Stimulated activated CD8-positive, alpha-beta memory T cell treated with anti-CD3 and anti-CD28 coated beads, Interleukin-4, amount 100 ng/mL, for 1 hour (primary cell): ENCODE measurements around the gene MTMR3.
"Not testable (repeated sequence)": the region's sequence is repeated elsewhere in the genome, so short reads cannot be mapped to it uniquely, and the experiment has no call there.

Experiments
- DNase-seq, 2 donors: peaks; one replicate each; pipeline ENCODE4 v3.0.0-alpha.2; 2020; ENCODE audit warnings: low read depth in 2 of 2, low spot score in 1 of 2

The MTMR3 gene

GRCh38 chr22:30046716-30047363, 163.9 kb downstream of the MTMR3 start:
- no peak for DNase-seq

GRCh38 chr22:30047364-30047738, 164.4 kb downstream of the MTMR3 start:
- DNase-seq = no peak

GRCh38 chr22:30048681-30049080, 165.7 kb downstream of the MTMR3 start:
- no peak for DNase-seq

- no peak for DNase-seq
These were observed 171.2 kb downstream of the MTMR3 start for GRCh38 chr22:30054067-30054763.

GRCh38 chr22:30054764-30055069, 171.7 kb downstream of the MTMR3 start:
- DNase-seq = no peak

GRCh38 chr22:30056015-30056414, 173.0 kb downstream of the MTMR3 start:
- DNase-seq = no peak

GRCh38 chr22:30057375-30057774, 174.4 kb downstream of the MTMR3 start:
- DNase-seq = no peak

- DNase-seq = not testable (repeated sequence)
These were observed 176.5 kb downstream of the MTMR3 start for GRCh38 chr22:30059346-30060020.

GRCh38 chr22:30061094-30061493, 178.1 kb downstream of the MTMR3 start:
- DNase-seq = not testable (repeated sequence)

GRCh38 chr22:30062259-30062658, 179.3 kb downstream of the MTMR3 start:
- no peak for DNase-seq

- DNase-seq = no peak
These were observed 180.0 kb downstream of the MTMR3 start for GRCh38 chr22:30062950-30063349.

- no peak for DNase-seq
These were observed 181.2 kb downstream of the MTMR3 start for GRCh38 chr22:30064172-30064571.

GRCh38 chr22:30073743-30074142, 190.8 kb downstream of the MTMR3 start:
- DNase-seq = no peak

- no peak for DNase-seq
These were observed 191.2 kb downstream of the MTMR3 start for GRCh38 chr22:30074147-30074546.

GRCh38 chr22:30074994-30075393, 192.0 kb downstream of the MTMR3 start:
- no peak for DNase-seq

GRCh38 chr22:30077279-30077880, 194.4 kb downstream of the MTMR3 start:
- no peak for DNase-seq

- no peak for DNase-seq
These were observed 195.6 kb downstream of the MTMR3 start for GRCh38 chr22:30078320-30079311.

GRCh38 chr22:30079952-30080533, 197.1 kb downstream of the MTMR3 start, which contains the start of gene HORMAD2:
TSS of gene HORMAD2 (plus strand) at chr22:30080464. CDS start at chr22:30093953, 13,489 bp downstream.
- DNase-seq = no peak
